NT2/D1 (cell line): Measurements from ENCODE around the gene IGF2BP1.

Experiments
- SUZ12 ChIP-seq: IDR thresholded peaks from 2 replicates; pipeline ENCODE4 v1.6.1; 2011; ENCODE audit not compliant: insufficient read length, insufficient read depth; ENCODE audit errors: extremely low read depth
- YY1 ChIP-seq: IDR thresholded peaks from 2 replicates; pipeline ENCODE4 v1.6.1; 2011; ENCODE audit not compliant: insufficient read length, insufficient read depth
- ZNF274 ChIP-seq: IDR thresholded peaks from 2 replicates; pipeline ENCODE4 v1.6.1; 2011; ENCODE audit warnings: mild to moderate bottlenecking, low read depth, low read length

- TF ChIP-seq YY1 (no peak), SUZ12 (no peak), ZNF274 (no peak)
Observed at GRCh38 chr17:48995304-48995973, 1.7 kb upstream of the IGF2BP1 start.
